ENCODE results near the gene PIEZO1.

DNA sequence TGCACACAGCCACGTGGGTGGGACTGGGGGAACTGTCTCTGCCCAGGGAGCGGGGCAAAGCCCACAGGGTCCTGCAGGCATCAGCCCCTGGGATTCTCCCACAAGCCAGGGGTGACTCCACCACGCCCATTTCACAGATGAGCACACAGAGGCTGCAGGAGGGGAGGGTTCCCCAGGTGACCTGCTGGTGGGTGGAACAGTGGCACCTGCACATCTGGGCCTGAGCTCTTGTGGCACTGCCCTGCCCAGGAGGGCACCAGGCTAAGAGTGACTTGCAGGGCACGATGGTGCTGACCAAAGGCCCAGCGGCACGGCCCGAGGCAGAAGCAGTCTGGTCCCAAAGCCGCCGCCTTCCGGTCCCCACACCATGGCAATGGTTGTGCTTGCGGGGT lies 23.9 kb downstream of the PIEZO1 start:
- TF ChIP-seq RFX5 (IDR thresholded peaks at IDR 0.05): no peak
- TF ChIP-seq RAD21 (conservative IDR thresholded peaks at IDR 0.05 in 1 of 2, IDR thresholded peaks at IDR 0.05 in 1 of 2): no peak
- TF ChIP-seq POLR2A (IDR thresholded peaks at IDR 0.05; ENCODE audit: low read length): no peak
- no peak for TF ChIP-seq HOXA7 (CRISPR knock-in tag; IDR thresholded peaks at IDR 0.05)
- no peak for TF ChIP-seq CBX8 (IDR thresholded peaks at IDR 0.05)
- no peak for TF ChIP-seq MAFK (IDR thresholded peaks at IDR 0.05; ENCODE audit: partially characterized antibody)
